Measurements from ENCODE around the gene MT2A.

The MT2A gene

GRCh38 chr16:56600398-56600999 is 7.9 kb upstream of the MT2A start:
- DNase-seq: peak; percentile 38 to 52

- DNase-seq: no peak
Observed at GRCh38 chr16:56601325-56601724, 7.1 kb upstream of the MT2A start.

GRCh38 chr16:56603589-56603988 is 4.8 kb upstream of the MT2A start:
- peak; percentile 28 to 34 for DNase-seq

DNA sequence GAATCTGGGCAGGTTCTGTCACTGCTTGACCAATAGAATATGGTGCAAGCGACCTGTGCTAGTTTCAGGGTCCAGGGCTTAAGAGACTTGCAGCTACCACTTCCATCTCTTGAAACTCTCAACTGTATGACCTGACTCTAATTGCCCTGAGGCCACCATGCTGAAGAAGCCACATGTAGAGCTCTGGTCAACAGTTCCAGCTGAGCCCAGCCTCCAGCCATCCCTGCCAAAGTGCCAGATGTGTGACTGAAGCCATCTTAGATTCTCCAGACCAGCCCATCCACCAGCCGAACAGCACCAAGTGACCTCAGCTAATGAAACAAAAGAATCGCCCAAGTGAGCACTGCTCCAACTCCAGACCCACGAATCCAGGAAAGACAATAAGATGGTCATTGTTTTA is 3.4 kb upstream of the MT2A start:
- no peak for DNase-seq

GRCh38 chr16:56605475-56605874 is 2.9 kb upstream of the MT2A start:
- DNase-seq: no peak

GRCh38 chr16:56606071-56606475 is 2.3 kb upstream of the MT2A start:
- no peak for DNase-seq

DNA sequence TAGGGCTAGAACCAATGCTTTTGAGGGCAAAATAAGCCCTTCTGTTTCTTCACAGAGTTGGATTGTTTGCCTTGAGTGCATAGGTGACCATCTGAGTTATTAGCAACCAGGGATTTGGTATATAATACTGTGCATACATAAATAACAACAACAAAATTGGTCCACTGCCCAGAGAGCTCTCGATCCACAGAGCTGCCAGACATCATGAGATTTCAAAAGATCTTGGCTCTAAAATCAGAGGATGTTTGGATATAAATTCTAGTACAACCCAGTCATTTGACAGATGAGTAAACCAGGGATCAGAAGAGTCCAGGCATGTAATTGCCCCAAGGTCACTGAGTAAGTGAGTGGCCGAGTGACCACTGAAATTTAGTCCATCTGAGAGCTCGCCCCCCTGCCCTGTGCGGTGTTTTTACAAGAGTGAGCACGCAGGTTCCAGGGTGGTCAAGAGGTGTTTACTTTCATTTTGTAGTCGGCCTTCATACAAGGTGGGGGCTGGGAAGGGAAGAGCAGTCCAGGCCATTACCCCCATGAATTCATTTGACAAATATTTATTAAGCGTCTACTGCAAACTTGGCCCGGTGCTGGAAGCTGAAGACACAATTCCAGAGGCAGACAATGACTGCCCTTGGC is 1.8 kb upstream of the MT2A start:
- DNase-seq: no peak

DNA sequence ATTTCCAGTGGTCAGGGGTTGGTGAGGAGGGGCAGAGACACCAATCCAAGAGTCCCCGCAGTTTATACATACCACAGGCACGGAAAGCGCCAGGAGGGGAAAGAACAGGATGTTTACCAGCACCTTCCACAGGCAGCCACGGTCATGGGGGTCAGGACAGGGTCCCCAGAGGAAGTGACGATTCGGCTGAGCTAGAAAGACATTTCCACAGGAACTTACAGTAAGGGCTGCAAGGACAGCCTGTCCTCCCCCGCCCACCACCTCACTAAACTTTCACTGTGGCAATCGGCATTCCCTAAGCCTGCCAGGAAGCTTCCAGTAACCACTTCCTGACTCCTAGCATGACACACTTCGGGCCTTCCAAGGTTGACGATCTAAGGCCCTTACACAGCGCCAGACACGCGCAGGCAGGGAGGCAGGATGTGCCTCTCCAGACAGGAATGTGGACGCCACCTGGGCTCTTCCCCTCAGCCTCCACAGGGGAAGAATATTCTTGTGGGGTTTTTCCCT is 1.2 kb upstream of the MT2A start:
- DNase-seq: no peak

DNA sequence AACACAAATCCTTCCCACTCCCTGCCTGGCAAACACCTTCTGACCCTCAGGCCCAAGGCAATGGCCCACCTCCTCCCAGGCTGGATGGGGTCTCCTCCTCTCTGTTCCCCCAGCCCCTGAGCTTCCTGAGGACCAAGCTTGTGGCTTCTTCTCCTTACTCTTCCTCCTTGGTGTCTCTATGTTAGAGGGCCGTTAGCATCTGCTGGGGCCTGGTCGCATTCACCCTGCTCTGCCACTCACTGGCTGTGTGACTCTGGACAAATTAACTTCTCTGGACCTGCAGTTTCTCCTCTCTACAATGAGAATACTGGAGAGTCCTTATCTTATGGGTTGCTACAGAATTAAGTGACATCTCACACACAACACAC is 725 bp upstream of the MT2A start:
- no peak for DNase-seq

- DNase-seq: no peak
Observed at GRCh38 chr16:56608876-56609462, 585 bp downstream of the MT2A start.

- DNase-seq: peak; percentile 87 to 90
Observed at GRCh38 chr16:56609463-56609921, 1.1 kb downstream of the MT2A start.

GRCh38 chr16:56610017-56610608 is 1.7 kb downstream of the MT2A start:
- DNase-seq: peak; percentile 73 to 74

- DNase-seq: no peak
Observed at GRCh38 chr16:56610609-56611111, 2.3 kb downstream of the MT2A start.

- DNase-seq: no peak
Observed at GRCh38 chr16:56611281-56611833, 3.0 kb downstream of the MT2A start.

GRCh38 chr16:56613706-56614105 is 5.3 kb downstream of the MT2A start:
- DNase-seq: no peak

DNA sequence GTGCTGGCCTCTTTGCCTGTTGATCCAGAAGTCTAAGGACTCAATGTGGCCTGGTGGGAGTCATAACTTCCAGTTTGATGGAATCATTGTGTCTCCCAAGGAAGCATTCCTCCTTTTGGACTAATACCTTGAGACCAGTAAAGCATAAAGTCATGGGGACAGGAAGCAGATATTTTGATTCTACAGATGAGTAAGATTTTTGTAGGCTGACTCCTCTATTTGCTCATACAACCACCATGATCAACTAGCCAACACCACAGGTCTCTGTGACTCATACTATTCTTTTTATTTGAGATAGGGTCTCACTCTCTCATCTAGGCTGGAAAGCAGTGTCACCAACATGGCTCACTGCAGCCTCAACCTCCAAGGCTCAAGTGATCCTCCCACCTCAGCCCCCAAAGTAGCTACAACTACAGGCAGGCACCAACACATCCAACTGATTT is 6.2 kb downstream of the MT2A start:
- no peak for DNase-seq

DNA sequence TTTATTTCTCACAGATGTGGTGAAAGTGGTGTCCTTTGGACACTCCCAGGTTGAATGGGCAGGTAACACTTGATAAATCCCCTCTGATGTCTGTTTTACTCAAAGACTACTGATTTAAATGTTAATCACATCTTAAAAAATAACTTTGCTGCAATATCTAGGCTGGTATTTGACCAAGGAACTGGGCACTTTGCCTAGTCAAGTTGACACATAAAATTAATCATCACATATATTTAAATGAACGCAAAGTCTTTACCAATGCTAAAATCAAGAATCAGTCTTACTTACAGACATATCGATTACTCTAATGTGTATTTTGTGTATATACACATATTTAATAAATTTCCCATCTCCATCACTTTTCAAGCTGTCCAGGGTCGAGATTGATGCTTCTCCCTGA is 7.0 kb downstream of the MT2A start:
- no peak for DNase-seq

GRCh38 chr16:56616608-56617211 is 8.3 kb downstream of the MT2A start:
- no peak for DNase-seq

GRCh38 chr16:56617212-56618085 is 9.1 kb downstream of the MT2A start:
- DNase-seq: no peak

- DNase-seq: no peak
Observed at GRCh38 chr16:56618138-56618537, 9.8 kb downstream of the MT2A start.

DNA sequence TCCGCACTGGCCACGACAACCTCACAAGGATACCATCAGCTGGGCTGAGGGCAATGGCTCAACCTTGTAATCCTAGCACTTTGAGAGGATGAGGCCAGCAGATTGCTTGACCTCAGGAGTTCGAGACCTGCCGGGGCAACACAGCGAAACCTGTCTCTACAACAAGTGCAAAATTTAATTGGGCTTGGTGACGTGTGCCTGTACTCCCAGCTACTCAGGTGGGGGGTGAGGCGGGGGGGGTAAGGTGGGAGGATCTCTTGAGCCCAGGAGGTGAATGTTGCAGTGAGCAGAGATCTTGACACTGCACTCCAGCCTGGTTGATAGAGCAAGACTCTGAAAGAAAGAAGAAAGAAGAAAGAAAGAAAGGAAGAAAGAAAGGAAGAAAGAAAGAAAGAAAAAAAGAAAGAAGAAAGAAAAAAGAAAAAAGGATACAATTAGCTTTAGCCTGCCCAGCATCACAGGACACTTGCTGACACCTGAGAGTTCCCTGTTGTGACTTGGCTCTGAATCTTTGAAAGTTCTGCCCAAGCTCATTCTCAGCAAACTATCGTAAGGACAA is 12.0 kb downstream of the MT2A start:
- no peak for DNase-seq
